HG02884 (cell line): ENCODE measurements around the gene TMBIM1.

Experiments
- ATAC-seq: cut with Tn5 transposase; IDR thresholded peaks from one replicate; pipeline ENCODE4 v1.9.1; 2021; ENCODE audit warnings: mild to moderate bottlenecking, moderate library complexity; ENCODE audit not compliant: unreplicated experiment

TMBIM1 gene

GRCh38 chr2:218292048-218293014 lies at the start of gene TMBIM1:
Gene TMBIM1, minus strand, starts transcription at chr2:218292503. Its CDS starts 10,362 bp downstream, at chr2:218282141.
- ATAC-seq: peak; percentile 68

GRCh38 chr2:218341381-218341780 lies 49.1 kb upstream of the TMBIM1 start:
- no peak for ATAC-seq

- ATAC-seq: no peak
These were observed 48.4 kb upstream of the TMBIM1 start for GRCh38 chr2:218340656-218341055.

DNA sequence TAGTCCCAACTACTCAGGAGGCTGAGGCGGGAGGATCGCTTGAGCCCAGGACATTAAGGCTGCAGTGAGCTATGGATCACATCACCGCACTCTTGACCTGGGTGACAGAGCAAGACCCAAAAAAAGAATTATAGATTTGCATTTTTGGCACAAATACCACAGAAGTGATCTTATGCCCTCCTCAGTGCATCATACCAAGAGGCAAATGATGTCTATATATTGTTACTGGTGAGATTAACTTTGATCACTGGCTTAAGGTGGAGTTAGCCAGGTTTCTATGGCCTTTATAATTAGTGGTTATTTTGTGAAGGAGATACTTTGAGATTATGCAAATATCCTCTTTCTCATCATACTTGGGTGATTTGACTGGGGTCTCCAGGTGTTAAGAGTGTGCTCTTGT lies 42.2 kb upstream of the TMBIM1 start:
- ATAC-seq: no peak

- no peak for ATAC-seq
These were observed 40.8 kb upstream of the TMBIM1 start for GRCh38 chr2:218332920-218333645.

DNA sequence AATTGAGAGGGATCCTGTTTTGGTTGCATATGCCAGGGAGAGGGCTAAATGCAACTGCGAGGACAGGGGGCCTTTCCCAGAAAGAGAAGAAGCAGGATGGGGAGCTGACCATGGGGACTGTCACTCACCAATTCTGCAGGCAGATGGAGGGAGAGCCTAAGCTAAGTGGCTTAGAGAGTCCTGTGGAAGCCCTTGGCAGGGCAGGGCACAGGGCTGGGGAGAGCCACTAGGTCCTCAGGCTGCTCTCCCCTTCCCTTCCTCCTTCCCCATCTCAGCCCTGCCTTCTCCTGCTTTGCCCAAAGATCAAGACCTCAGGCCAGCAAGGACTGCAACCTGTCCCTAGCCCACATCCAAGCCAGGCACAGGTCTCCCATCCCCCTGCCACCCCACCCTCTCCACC lies 40.0 kb upstream of the TMBIM1 start:
- ATAC-seq: no peak

- no peak for ATAC-seq
These were observed 39.4 kb upstream of the TMBIM1 start for GRCh38 chr2:218331745-218332144.

DNA sequence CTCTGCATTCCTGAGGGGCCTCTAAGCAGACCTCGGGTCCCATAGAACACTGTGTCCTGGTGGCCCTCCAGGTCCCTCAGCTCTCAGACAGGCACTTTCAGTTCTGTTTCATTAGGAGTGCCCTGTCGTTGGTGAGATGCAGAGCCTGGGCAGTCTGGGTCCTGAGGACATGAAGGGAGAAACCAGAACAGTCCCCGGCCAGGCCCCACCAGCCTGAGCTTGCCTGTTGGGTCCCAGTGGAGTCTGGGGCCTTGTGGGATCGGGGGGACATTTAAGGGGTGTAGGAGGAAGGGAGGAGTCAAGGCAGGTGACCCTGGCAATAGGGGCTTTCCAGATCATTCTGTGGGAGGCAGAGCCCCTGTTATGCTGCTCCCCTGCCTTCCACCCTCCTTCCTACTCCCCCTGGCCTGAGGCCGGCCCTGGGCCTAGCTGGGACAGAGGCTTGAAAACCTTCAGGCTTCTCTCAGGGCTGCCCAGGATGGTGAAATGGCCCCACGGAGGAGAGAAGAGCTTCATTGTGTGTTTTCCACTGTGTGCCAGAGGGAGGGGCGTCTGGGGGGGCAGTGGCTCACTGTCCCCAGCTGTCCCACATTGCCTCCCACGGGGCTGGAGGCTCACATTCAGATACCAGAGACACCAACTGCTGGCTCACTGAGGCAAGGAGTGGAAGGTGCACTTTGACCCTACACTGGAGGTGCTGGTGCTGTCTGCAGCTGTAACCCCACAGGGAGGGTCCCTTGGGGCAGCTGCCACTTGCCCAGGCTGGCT lies 37.7 kb upstream of the TMBIM1 start:
- ATAC-seq: peak; percentile 40

GRCh38 chr2:218329027-218329825 lies 36.9 kb upstream of the TMBIM1 start:
- ATAC-seq: peak; percentile 42

DNA sequence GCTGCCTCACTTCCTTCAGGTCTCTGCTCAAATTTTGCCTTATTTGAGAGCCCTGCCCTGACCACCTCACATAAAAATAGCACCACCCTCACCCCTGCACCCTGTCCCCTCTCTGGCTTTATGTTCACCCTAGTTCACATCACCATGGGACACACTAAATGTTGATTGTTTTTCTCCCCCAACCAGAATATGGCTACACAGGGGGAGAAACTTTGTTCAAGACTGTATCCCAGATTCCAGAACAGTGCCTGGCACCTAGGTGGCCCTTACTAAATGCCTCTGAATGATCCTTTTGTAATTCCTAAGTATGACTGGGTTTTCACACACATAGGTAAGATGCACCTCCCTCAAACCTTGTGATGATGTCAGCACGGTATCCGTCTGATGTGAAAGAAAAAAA lies 36.0 kb upstream of the TMBIM1 start:
- no peak for ATAC-seq

GRCh38 chr2:218327451-218328210 lies 35.3 kb upstream of the TMBIM1 start:
- no peak for ATAC-seq

- no peak for ATAC-seq
These were observed 34.0 kb upstream of the TMBIM1 start for GRCh38 chr2:218326315-218326714.

- ATAC-seq: no peak
These were observed 33.4 kb upstream of the TMBIM1 start for GRCh38 chr2:218325566-218326160.

DNA sequence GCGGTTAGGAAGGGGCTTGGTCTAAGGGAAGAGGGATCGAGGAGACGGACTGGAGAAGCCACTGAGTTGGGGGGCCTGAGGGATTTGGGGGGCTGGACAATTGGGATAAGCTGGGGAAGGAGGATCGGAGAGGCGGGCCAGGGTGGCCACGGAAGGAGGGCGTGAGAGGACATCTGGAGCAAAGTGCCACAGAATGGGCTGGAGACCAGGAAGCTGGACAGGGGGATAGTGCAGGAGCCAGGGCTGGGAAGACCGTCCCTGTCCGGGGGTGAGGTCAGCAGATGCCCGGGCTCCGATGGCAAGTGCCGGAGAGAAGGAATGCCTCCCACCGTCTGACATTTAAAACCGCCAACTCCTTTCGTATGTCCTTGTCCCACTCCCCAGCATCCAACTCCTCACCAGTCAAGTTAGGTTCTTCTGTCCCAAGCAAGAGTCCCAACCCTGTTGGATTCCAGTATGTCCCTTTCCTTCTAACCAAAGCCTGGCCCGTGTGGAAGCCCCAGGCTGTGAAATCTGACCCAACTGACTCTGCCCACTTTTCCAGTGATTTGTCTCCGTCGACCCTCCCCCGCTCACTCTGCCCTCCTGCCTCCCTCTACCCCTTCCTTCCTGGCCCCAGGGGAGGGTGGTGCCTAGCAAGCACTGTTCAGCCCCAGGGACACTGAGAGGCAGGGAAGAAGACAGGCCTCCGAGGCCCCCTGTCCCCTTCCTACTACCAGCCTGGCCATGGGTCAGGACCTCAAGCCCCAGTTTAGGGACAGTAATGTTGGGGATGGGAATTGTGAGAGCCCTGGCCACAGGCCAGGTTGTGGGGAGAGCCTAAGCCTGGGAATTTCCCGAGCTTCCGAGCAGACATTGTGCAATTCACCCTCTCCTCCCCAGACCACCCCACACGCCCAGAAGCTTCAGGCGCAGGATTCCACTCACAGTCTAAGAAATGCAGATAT lies 31.5 kb upstream of the TMBIM1 start:
- ATAC-seq: no peak

GRCh38 chr2:218322768-218323525 lies 30.6 kb upstream of the TMBIM1 start:
- peak; percentile 63 for ATAC-seq

DNA sequence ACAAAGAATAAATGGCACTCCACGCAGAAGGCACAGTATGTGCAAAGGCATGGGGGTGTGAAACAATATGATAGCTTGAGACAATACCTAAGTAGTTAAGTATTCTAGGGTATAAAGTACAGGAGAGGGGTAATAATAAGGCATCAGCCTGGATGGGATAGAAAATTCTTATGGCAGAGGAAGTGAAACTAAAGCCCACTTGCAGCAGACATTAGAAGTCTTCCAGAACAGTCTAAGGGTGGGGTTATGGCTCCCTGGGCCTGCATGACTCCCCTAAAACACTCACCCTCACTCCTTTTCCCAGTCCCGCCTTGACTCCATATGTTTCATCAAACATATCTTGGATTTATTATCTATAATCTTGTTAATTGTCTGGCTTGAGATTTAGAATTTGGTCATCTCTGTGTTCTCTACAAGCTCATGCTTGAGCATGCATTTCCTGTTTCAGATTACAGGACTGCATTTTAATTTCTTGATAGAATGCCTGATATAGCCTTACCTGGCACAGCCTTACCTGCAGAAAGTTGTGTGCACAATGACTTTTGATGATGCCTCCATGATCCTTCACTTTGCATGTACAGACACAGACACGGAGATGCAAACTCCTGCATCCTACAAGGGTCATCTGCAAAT lies 28.5 kb upstream of the TMBIM1 start:
- no peak for ATAC-seq

GRCh38 chr2:218319813-218320365 lies 27.6 kb upstream of the TMBIM1 start:
- no peak for ATAC-seq
